CD4-positive, alpha-beta T cell treated with Interleukin-4 for 1 hour (primary cell): ENCODE measurements around the gene FIP1L1.
"Not testable (repeated sequence)": the region's sequence is repeated elsewhere in the genome, so short reads cannot be mapped to it uniquely, and the experiment has no call there.

Experiments used
- DNase-seq, 2 donors: peaks; one replicate each; pipeline ENCODE4 v3.0.0-alpha.2; 2020 to 2022

The FIP1L1 gene

GRCh38 chr4:53377319-53378170, at the start of gene FIP1L1:
FIP1L1 (plus strand) TSS chr4:53377641; CDS start chr4:53377839, 198 bp downstream.
- peak; percentile 95 to 96 for DNase-seq

- DNase-seq, result not testable (repeated sequence)
Measured at GRCh38 chr4:53334916-53335315, 42.5 kb upstream of the FIP1L1 start.

GRCh38 chr4:53340145-53340544, 37.3 kb upstream of the FIP1L1 start:
- not testable (repeated sequence) for DNase-seq

- not testable (repeated sequence) for DNase-seq
Measured at GRCh38 chr4:53346392-53346791, 31.0 kb upstream of the FIP1L1 start.

GRCh38 chr4:53346920-53347852, 30.3 kb upstream of the FIP1L1 start:
- DNase-seq, result no peak

GRCh38 chr4:53348046-53348445, 29.4 kb upstream of the FIP1L1 start:
- no peak for DNase-seq

GRCh38 chr4:53349091-53349491, 28.4 kb upstream of the FIP1L1 start:
- DNase-seq, result no peak

- no peak for DNase-seq
Measured at GRCh38 chr4:53354012-53354722, 23.3 kb upstream of the FIP1L1 start.

GRCh38 chr4:53355930-53356521, 21.4 kb upstream of the FIP1L1 start:
- no peak for DNase-seq

- no peak for DNase-seq
Measured at GRCh38 chr4:53361451-53361850, 16.0 kb upstream of the FIP1L1 start.

- DNase-seq, result no peak
Measured at GRCh38 chr4:53362093-53362492, 15.3 kb upstream of the FIP1L1 start.

- DNase-seq, result no peak
Measured at GRCh38 chr4:53364624-53365023, 12.8 kb upstream of the FIP1L1 start.

- DNase-seq, result peak in 1 of 2 donors; percentile 7
Measured at GRCh38 chr4:53365121-53365485, 12.3 kb upstream of the FIP1L1 start.

GRCh38 chr4:53365486-53366300, 11.7 kb upstream of the FIP1L1 start, which contains the start of gene SCFD2:
SCFD2 (minus strand) TSS chr4:53366061.
- DNase-seq, result peak; percentile 95 to 96

- DNase-seq, result no peak
Measured at GRCh38 chr4:53366301-53366716, 11.1 kb upstream of the FIP1L1 start.

GRCh38 chr4:53367721-53368120, 9.7 kb upstream of the FIP1L1 start:
- no peak for DNase-seq

GRCh38 chr4:53371049-53371448, 6.4 kb upstream of the FIP1L1 start:
- DNase-seq, result no peak

GRCh38 chr4:53371843-53372521, 5.5 kb upstream of the FIP1L1 start:
- DNase-seq, result no peak

GRCh38 chr4:53374777-53375258, 2.6 kb upstream of the FIP1L1 start:
- DNase-seq, result no peak

- DNase-seq, result no peak
Measured at GRCh38 chr4:53376900-53377299, 541 bp upstream of the FIP1L1 start.

GRCh38 chr4:53378171-53378482, 686 bp downstream of the FIP1L1 start:
- no peak for DNase-seq
